ENCODE measurements around the gene PDE10A.

DNA sequence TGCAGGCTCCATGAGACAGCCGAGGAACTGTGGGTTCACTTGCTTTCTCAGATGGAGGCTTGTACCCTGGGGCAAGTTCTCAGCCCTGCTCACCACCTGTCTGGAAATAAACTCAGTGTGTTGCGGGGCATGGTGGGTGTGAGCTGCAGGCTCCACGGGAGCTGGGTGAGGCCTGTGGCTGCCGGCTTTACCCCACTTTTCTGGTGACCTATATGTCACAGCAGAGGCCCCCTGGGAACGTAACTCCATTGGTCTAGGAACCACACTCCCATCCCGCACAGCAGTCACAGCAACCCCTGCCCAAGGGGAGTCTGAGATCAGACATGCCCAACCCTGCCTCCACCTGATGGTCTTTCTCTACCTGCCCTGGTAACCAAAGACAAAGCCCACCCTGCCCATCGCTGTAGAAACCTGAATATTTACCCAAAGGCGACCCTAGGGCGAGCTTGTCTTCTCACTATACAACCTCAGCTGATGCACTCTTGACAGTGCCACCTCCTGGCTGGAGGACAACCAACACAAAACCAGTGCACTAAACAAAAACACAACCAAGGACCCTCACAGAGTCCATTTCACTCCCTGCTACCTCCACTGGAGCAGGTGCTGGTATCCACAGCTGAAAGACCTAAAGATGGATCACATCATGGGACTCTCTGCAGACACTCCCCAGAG lies 174.3 kb downstream of the PDE10A start:
- TF ChIP-seq, protein P1, sequence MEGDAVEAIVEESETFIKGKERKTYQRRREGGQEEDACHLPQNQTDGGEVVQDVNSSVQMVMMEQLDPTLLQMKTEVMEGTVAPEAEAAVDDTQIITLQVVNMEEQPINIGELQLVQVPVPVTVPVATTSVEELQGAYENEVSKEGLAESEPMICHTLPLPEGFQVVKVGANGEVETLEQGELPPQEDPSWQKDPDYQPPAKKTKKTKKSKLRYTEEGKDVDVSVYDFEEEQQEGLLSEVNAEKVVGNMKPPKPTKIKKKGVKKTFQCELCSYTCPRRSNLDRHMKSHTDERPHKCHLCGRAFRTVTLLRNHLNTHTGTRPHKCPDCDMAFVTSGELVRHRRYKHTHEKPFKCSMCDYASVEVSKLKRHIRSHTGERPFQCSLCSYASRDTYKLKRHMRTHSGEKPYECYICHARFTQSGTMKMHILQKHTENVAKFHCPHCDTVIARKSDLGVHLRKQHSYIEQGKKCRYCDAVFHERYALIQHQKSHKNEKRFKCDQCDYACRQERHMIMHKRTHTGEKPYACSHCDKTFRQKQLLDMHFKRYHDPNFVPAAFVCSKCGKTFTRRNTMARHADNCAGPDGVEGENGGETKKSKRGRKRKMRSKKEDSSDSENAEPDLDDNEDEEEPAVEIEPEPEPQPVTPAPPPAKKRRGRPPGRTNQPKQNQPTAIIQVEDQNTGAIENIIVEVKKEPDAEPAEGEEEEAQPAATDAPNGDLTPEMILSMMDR (IDR thresholded peaks at IDR 0.05), result no peak
- TF ChIP-seq POLR2AphosphoS5 (IDR thresholded peaks at IDR 0.05) (no peak), POLR2A (IDR thresholded peaks at IDR 0.05; ENCODE audit: low read depth) (no peak)

Measured in esophagus muscularis mucosa (tissue), 3 donors.